ENCODE data around the gene ATP10A. TPM values are rescaled to one million over a fixed set of nuclear protein-coding genes. Genes with fewer than 3 reads are reported as not detected.

The ATP10A gene
- total RNA-seq, 1 experiment from 2014 or later: 0.02 TPM

- TF ChIP-seq CEBPB (IDR thresholded peaks at IDR 0.05; ENCODE audit: low read depth): no peak
- no peak for TF ChIP-seq JUND (IDR thresholded peaks at IDR 0.05)
- TF ChIP-seq POLR2A (IDR thresholded peaks at IDR 0.05; ENCODE audit: borderline replicate concordance, extremely low read depth, insufficient read depth, insufficient read length): no peak
- TF ChIP-seq EGR1 (IDR thresholded peaks at IDR 0.05; ENCODE audit: low read depth): no peak
- TF ChIP-seq SRF (IDR thresholded peaks at IDR 0.05; ENCODE audit: low read depth): no peak
- no peak for TF ChIP-seq EZH2phosphoT487 (IDR thresholded peaks at IDR 0.05; ENCODE audit: borderline replicate concordance)
- TF ChIP-seq YY1 (IDR thresholded peaks at IDR 0.05; ENCODE audit: extremely low read depth, insufficient replicate concordance, low read depth, low read length): no peak
- TF ChIP-seq EZH2 (IDR thresholded peaks at IDR 0.05): no peak
- no peak for TF ChIP-seq ZFX (IDR thresholded peaks at IDR 0.05)
- TF ChIP-seq SP1 (IDR thresholded peaks at IDR 0.05; ENCODE audit: low read depth): no peak
- TF ChIP-seq ELF1 (IDR thresholded peaks at IDR 0.05; ENCODE audit: borderline replicate concordance, low read depth): no peak
- no peak for TF ChIP-seq ZBTB33 (IDR thresholded peaks at IDR 0.05; ENCODE audit: extremely low read depth, insufficient replicate concordance, low read length)
Observed at GRCh38 chr15:25847051-25847450, 16.1 kb downstream of the ATP10A start (continued).

- H3K9me2 ChIP-seq (ENCODE audit: insufficient read depth): no peaks in the 10 kb centered on the region
- intact Hi-C loops (cut with micrococcal nuclease): no loop called here
- BruUV-seq (replicated peaks): no TSS peak
- no peaks in the 10 kb centered on the region for H4K20me1 ChIP-seq (ENCODE audit: insufficient read depth)
- H2AFZ ChIP-seq (ENCODE audit: low read depth, low read length, poor library complexity, severe bottlenecking): no peak overlapping the region
- ATAC-seq: no peak
- H3K27ac ChIP-seq (ENCODE audit: low read depth, low read length): no peak overlapping the region
- POLR2A ChIA-PET: no interaction called here
- no peak overlapping the region for H3K4me3 ChIP-seq (replicated peaks in 1 of 2; ENCODE audit: low read depth in 1 of 2, low read length in 2 of 2)
- RAD21 ChIA-PET (ENCODE audit: low non-redundant PET in 1 of 2, low total read pairs in 2 of 2, uncharacterized antibody in 2 of 2, unreplicated experiment in 2 of 2): no interaction called here
- no peak overlapping the region for H3K4me2 ChIP-seq (ENCODE audit: low read length)
- no peaks in the 10 kb centered on the region for H3K27me3 ChIP-seq (ENCODE audit: insufficient read depth, low read length)
- CTCF ChIA-PET: no interaction called here
- H3K36me3 ChIP-seq (ENCODE audit: control insufficient read depth in 1 of 2, insufficient read depth in 2 of 2, low read length in 2 of 2): no peaks in the 10 kb centered on the region
- H3K9me3 ChIP-seq (ENCODE audit: control insufficient read depth in 1 of 2, insufficient read depth in 1 of 2, low read depth in 1 of 2, low read length in 2 of 2): peaks cover 11 to 41% of the 10 kb centered on the region in 2 experiments; a peak in 2 of 4 replicates
- TF ChIP-seq POLR2AphosphoS5 (IDR thresholded peaks at IDR 0.05; ENCODE audit: low read depth, low read length): no peak
- no peak for TF ChIP-seq EZH2phosphoT487 (IDR thresholded peaks at IDR 0.05; ENCODE audit: borderline replicate concordance)
- no peak for TF ChIP-seq CBX3 (IDR thresholded peaks at IDR 0.05; ENCODE audit: low read depth)
- no peak for TF ChIP-seq ZNF274 (IDR thresholded peaks at IDR 0.05; ENCODE audit: low read depth, low read length)
- TF ChIP-seq SRF (IDR thresholded peaks at IDR 0.05; ENCODE audit: low read depth): no peak
- TF ChIP-seq ATF3 (IDR thresholded peaks at IDR 0.05): no peak
- no peak for TF ChIP-seq YY1 (IDR thresholded peaks at IDR 0.05; ENCODE audit: extremely low read depth, insufficient replicate concordance, low read depth, low read length)
- TF ChIP-seq SP1 (IDR thresholded peaks at IDR 0.05; ENCODE audit: low read depth): no peak
- no peak for TF ChIP-seq CEBPB (IDR thresholded peaks at IDR 0.05; ENCODE audit: low read depth)
- no peak for TF ChIP-seq FOSL1 (IDR thresholded peaks at IDR 0.05; ENCODE audit: low read depth)
- TF ChIP-seq EGR1 (IDR thresholded peaks at IDR 0.05; ENCODE audit: low read depth): no peak
- TF ChIP-seq ELF1 (IDR thresholded peaks at IDR 0.05; ENCODE audit: borderline replicate concordance, low read depth): no peak
- TF ChIP-seq ZFX (IDR thresholded peaks at IDR 0.05): no peak
- no peak for TF ChIP-seq EZH2 (IDR thresholded peaks at IDR 0.05)
- no peak for TF ChIP-seq SIN3A (IDR thresholded peaks at IDR 0.05; ENCODE audit: low read depth)
- TF ChIP-seq JUND (IDR thresholded peaks at IDR 0.05): no peak
- TF ChIP-seq RAD21 (IDR thresholded peaks at IDR 0.05; ENCODE audit: low read depth): no peak
- TF ChIP-seq ZBTB33 (IDR thresholded peaks at IDR 0.05; ENCODE audit: extremely low read depth, insufficient replicate concordance, low read length): no peak
- no peaks in the 10 kb centered on the region for H3K79me2 ChIP-seq (ENCODE audit: insufficient read depth, low read length)
- H3K4me1 ChIP-seq (ENCODE audit: control insufficient read depth in 1 of 2, insufficient read depth in 2 of 2, low read length in 2 of 2): no peaks in the 10 kb centered on the region
- no peak for DNase-seq (ENCODE audit: low read depth, low spot score)
- H3K9ac ChIP-seq (ENCODE audit: low read length): no peak overlapping the region
Observed at GRCh38 chr15:25846377-25846776, 16.8 kb downstream of the ATP10A start.
